Thyroid gland (tissue), 4 donors: Measurements from ENCODE around the gene SPAG17. TPM values are rescaled to one million over a fixed set of nuclear protein-coding genes. Genes with fewer than 3 reads are reported as not detected.

Experiments
- DNase-seq, 2 donors: peaks; one replicate each; pipeline ENCODE4 v3.0.0-alpha.2; 2019
- H3K27ac ChIP-seq, 3 donors: fragments of 200-600 bp; sonication (generic); 1 replicate in 2 of 3; 2 replicates in 1 of 3; pipeline ENCODE4 v1.5.1; 2016 to 2019; ENCODE audit warnings: mild to moderate bottlenecking in 1 of 3, moderate library complexity in 1 of 3
- H3K27me3 ChIP-seq: fragments of 200-600 bp; sonication (generic); one replicate; pipeline ENCODE4 v1.5.1; 2019
- H3K36me3 ChIP-seq, 2 donors: fragments of 200-600 bp; sonication (generic); one replicate each; pipeline ENCODE4 v1.5.1; 2016 to 2019
- H3K4me1 ChIP-seq, 2 donors: fragments of 200-600 bp; sonication (generic); one replicate each; pipeline ENCODE4 v1.5.1; 2017 to 2019
- H3K4me3 ChIP-seq, 3 donors: fragments of 200-600 bp; sonication (generic); replicated peaks in 1 of 3; 1 replicate in 2 of 3; 2 replicates in 1 of 3; pipeline ENCODE4 v1.5.1; 2016; ENCODE audit warnings: mild to moderate bottlenecking in 1 of 3
- H3K9me3 ChIP-seq: fragments of 200-600 bp; sonication (generic); one replicate; pipeline ENCODE4 v1.5.1; 2017
- POLR2A ChIP-seq, 2 donors: fragments of 450-650 bp; IDR thresholded peaks; one replicate each; pipeline ENCODE4 v1.6.1; 2017; ENCODE audit warnings: antibody characterized with exemption in 2 of 2, mild to moderate bottlenecking in 2 of 2, moderate library complexity in 1 of 2
- WGBS, 2 donors: methylation state at CpG; one replicate each; pipeline ENCODE4 v1.1.5; 2017; 5-methylcytosine and 5-hydroxymethylcytosine counted together
- intact Hi-C: fragments of 100-400 bp; cut with DNase I; formaldehyde crosslinking; loops from one replicate; pipeline ENCODE4 v1.15.1; 2023
- total RNA-seq, 4 donors: library from RNA; depleted of rRNA; stranded (reverse); fragments of >200 nt; gene quantifications; one replicate each; pipeline ENCODE4 v1.2.3, GENCODE V29; 2016
- TF ChIP-seq, protein P1 (sequence below), 6 experiments: fragments of 200-600 bp in 3 of 6; fragments of 450-650 bp in 3 of 6; sonication (generic) in 3 of 6; IDR thresholded peaks; one replicate each; pipeline ENCODE4 v1.5.1; 2016 to 2019; ENCODE audit warnings: antibody characterized with exemption in 6 of 6, mild to moderate bottlenecking in 2 of 6, inconsistent platforms in 1 of 6, moderate library complexity in 1 of 6

SPAG17 gene
- total RNA-seq, 4 donors from 2014 or later: 0.81 to 14.6 (median 8.5) TPM

DNA sequence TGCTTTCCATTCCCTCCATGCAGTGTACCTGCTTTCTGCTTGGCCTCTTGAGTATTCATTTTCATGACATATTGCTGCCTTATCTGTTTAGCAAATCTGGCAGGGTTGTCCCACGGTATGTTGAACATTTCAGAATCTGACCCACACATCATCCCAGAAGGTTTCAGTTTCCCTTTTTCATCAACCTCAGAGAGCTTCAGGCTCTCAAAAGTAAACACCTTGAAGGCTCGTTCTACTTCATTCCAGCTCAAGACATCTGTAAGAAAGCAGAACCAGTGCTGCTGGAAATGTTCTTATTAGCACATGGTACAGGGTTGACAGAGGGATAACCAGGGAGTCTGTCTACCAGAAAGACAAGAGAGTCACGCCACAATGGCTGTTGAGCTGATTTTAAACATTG is 103.6 kb downstream of the SPAG17 start:
- no peak overlapping the region for H3K27ac ChIP-seq
- intact Hi-C loops: no loop called here
- H3K4me3 ChIP-seq: no peak overlapping the region
- no peaks in the 10 kb centered on the region for H3K4me1 ChIP-seq
- H3K27me3 ChIP-seq: no peaks in the 10 kb centered on the region
- WGBS, 2 donors: 51 to 55% methylated on average over 3 of the region's 3 CpGs
- no peak for TF ChIP-seq POLR2A (IDR thresholded peaks at IDR 0.05)
- TF ChIP-seq, protein P1, sequence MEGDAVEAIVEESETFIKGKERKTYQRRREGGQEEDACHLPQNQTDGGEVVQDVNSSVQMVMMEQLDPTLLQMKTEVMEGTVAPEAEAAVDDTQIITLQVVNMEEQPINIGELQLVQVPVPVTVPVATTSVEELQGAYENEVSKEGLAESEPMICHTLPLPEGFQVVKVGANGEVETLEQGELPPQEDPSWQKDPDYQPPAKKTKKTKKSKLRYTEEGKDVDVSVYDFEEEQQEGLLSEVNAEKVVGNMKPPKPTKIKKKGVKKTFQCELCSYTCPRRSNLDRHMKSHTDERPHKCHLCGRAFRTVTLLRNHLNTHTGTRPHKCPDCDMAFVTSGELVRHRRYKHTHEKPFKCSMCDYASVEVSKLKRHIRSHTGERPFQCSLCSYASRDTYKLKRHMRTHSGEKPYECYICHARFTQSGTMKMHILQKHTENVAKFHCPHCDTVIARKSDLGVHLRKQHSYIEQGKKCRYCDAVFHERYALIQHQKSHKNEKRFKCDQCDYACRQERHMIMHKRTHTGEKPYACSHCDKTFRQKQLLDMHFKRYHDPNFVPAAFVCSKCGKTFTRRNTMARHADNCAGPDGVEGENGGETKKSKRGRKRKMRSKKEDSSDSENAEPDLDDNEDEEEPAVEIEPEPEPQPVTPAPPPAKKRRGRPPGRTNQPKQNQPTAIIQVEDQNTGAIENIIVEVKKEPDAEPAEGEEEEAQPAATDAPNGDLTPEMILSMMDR (IDR thresholded peaks at IDR 0.05): no peak
- H3K9me3 ChIP-seq: no peaks in the 10 kb centered on the region
- no peaks in the 10 kb centered on the region for H3K36me3 ChIP-seq
- DNase-seq: no peak

DNA sequence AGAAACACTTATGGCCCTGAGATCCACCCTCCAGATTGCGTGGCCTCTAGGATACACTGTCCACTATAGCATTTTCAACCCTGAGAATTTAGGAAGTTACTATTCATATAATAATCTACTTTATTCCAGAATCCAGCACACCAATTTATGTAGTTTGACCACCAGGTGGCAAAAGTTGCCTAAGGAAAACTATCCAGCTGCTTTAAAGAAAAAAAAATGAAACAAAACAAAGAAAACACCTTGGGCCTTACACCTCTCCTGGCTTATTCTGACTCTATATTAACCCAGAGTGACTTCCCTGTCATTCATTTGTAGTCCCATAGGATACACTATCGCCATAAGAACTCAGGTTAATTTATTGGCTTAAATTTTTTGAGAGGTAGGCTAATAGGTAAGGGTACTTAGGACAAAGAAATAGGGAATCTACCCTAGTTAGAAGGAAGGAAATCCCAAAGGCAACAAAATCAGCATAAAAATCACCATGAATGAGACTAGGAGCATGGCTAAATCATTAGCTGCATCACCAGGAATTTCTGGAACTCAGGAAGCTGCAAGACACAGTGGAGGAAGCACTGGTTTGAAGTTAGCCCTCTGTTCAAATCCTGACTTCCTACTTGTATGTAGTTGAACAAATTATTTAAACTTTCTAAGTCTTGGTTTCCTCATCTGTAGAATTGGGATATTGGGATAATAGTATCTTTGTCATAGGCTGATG is 107.5 kb downstream of the SPAG17 start:
- 38 to 46% methylated on average over 2 of the region's 2 CpGs for WGBS, 2 donors
- DNase-seq: peak; percentile 5 to 7
- TF ChIP-seq POLR2A (IDR thresholded peaks at IDR 0.05): no peak
- TF ChIP-seq, protein P1 (IDR thresholded peaks at IDR 0.05): peak in 3 of 6 experiments; percentile 34 to 58 (median 53)

DNA sequence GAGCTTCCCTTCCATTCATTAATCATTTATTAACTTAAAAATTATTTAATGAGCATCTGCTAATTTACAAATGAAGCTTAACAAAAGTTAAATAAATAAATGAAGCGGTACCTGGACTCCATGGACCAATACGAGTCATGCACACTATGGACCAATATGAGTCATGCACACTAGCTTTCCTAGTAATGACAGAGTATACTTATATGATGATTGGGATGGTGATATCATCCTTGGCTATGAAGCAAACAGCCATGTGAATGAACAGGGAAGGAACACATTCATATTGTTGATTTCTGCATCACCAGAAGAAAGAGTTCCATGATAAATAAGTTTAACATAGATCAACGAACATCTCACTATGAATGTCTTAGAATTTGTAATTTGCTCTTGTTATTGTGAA is 109.9 kb downstream of the SPAG17 start:
- H3K4me1 ChIP-seq: no peaks in the 10 kb centered on the region
- H3K36me3 ChIP-seq: no peaks in the 10 kb centered on the region
- H3K27ac ChIP-seq: no peak overlapping the region
- DNase-seq: no peak
- no peaks in the 10 kb centered on the region for H3K9me3 ChIP-seq
- WGBS, 2 donors: 90 to 93% methylated on average over 3 of the region's 3 CpGs
- TF ChIP-seq, protein P1 (IDR thresholded peaks at IDR 0.05): no peak
- no peak for TF ChIP-seq POLR2A (IDR thresholded peaks at IDR 0.05)
- intact Hi-C loops: no loop called here
- H3K27me3 ChIP-seq: no peaks in the 10 kb centered on the region
- no peak overlapping the region for H3K4me3 ChIP-seq

More for the DNA sequence above, 107.5 kb downstream of the SPAG17 start:
- no peaks in the 10 kb centered on the region for H3K4me1 ChIP-seq
- intact Hi-C loops: no loop called here
- H3K4me3 ChIP-seq: no peak overlapping the region
- no peaks in the 10 kb centered on the region for H3K27me3 ChIP-seq
- H3K27ac ChIP-seq: no peak overlapping the region
- no peaks in the 10 kb centered on the region for H3K36me3 ChIP-seq
- no peaks in the 10 kb centered on the region for H3K9me3 ChIP-seq

DNA sequence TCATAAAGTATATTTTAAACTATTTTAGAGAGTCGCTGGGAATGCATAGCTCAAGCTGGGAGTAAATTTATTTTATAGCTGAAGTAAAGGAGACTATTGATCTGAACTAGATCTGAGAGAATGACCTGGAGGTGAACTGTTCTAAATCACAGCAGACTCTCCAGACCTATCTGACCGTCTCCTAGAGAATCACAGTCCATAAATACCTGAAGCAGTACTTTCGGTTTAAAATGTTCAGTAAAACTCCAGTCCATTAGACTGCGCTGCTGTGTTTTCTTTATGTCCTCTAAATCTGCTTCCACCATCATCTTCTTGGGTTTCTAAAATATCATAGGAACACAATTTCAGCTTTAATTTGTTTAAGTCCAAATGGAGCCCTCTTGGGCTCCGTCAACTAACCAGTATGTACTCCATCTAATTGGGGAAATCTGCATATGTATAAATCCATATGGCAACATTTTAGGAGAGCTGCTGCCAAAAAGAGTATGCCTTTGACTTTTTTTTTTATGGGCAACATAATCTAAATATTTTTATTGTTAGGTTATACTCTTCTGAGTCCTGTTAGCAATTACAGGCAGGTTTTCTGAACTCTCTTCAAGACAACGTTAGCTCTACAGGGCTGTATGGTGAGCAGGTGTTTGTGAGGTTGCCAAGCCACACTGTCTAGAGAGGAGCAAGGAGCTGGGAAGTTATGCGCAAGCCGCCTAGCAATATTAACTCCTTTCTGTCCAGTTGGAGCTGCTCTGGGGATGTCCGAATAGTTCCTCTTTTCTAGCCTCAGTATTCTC is 111.2 kb downstream of the SPAG17 start:
- H3K9me3 ChIP-seq: no peaks in the 10 kb centered on the region
- WGBS, 2 donors: 58% methylated on average over 9 of the region's 9 CpGs
- TF ChIP-seq POLR2A (IDR thresholded peaks at IDR 0.05): no peak
- TF ChIP-seq, protein P1 (IDR thresholded peaks at IDR 0.05): no peak

DNA sequence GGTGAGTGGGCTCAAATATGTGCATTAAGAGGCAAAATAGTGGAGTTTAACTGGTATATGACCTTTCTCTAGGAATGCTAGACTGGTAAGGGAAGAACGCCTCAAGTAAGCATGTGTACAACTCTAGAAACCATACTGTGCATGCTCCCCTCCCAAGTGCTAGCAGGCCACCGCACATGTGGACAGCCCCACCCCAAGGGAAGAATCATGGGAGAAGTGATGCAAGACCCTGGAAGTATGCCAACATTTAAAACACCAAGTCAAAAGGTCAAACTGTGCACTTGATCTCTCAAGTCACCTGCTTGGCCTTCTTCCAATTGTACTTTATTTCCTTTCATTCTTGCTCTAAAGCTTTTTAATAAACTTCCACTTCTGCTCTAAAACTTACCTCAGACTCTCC is 135.0 kb downstream of the SPAG17 start:
- Histone ChIP-seq H3K36me3 (no peaks in the 10 kb centered on the region), H3K4me1 (no peaks in the 10 kb centered on the region), H3K9me3 (no peaks in the 10 kb centered on the region), H3K4me3 (no peak overlapping the region), H3K27me3 (no peaks in the 10 kb centered on the region), H3K27ac (no peak overlapping the region)
- no peak for DNase-seq
- intact Hi-C loops: no loop called here
- whole genome bisulfite sequencing, 2 donors: 62 to 63% methylated on average over 2 of the region's 2 CpGs
- TF ChIP-seq POLR2A (IDR thresholded peaks at IDR 0.05): no peak
- TF ChIP-seq, protein P1 (IDR thresholded peaks at IDR 0.05): no peak

More for the DNA sequence above, 111.2 kb downstream of the SPAG17 start:
- Histone ChIP-seq H3K27ac (no peak overlapping the region), H3K4me1 (no peaks in the 10 kb centered on the region), H3K4me3 (no peak overlapping the region), H3K36me3 (no peaks in the 10 kb centered on the region), H3K27me3 (no peaks in the 10 kb centered on the region)
- intact Hi-C loops: no loop called here
- no peak for DNase-seq
